HG02571 (cell line): ENCODE results near the gene B3GLCT.

Experiments used
- ATAC-seq: cut with Tn5 transposase; IDR thresholded peaks from one replicate; pipeline ENCODE4 v1.9.1; 2021; ENCODE audit warnings: mild to moderate bottlenecking, moderate library complexity; ENCODE audit not compliant: unreplicated experiment

Gene B3GLCT

DNA sequence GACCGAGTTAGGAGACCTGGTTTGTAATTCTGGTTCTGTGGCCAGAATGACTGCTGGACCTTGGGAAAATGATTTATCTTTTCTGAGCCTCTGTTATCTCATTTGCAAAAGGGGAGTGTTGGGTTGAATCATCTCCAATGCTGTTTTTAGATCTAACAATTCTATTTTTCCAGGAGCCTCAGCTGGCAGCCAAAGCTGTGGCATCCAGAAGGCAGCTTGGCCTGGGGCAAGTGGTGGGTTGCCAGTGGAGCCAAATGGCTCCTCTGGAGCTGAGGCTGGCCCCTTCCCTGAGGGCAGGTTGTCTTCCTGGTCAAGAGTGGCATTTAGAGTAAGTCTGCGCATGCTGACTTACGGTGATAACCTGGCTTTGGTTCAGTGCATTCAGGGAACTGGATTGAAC is 21.3 kb downstream of the B3GLCT start:
- no peak for ATAC-seq

DNA sequence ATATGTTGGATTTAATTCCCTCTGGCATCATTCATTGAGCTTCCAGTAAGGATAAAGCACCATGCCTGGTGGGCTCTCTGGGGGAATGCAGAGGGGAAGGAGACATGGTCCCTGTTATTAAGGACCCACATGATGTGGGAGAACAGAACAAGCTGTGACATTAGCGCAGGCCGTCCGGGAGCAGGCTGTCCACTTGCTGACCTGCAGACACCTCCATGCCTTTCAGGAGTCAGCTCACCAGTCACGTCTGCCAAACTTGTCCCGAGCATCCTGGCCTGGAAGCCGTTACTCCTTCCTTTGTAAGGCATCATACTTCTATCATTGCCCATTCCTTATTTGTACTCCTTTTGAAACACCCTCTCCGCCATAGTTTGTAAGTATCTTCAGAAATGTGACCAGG is 23.4 kb downstream of the B3GLCT start:
- ATAC-seq: no peak

DNA sequence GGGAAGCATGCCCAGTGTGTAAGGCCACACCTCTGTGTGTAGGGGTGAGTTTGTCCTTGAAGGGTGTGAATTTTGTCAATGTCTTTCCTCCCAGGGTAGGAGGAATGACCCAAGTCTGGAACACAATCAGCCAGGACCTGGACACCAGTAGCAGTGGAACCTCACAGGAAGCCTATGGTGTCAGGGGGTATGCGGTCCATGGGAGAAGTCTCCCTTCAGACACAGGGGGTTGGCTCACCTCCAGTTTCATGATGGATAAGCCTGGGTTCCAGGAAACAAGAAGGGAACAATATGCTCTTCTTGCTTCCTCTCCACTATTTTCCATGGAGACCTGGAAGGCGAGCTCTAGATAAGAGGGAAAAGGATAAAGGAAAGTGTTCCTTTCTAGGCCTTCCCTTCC is 23.9 kb downstream of the B3GLCT start:
- no peak for ATAC-seq

DNA sequence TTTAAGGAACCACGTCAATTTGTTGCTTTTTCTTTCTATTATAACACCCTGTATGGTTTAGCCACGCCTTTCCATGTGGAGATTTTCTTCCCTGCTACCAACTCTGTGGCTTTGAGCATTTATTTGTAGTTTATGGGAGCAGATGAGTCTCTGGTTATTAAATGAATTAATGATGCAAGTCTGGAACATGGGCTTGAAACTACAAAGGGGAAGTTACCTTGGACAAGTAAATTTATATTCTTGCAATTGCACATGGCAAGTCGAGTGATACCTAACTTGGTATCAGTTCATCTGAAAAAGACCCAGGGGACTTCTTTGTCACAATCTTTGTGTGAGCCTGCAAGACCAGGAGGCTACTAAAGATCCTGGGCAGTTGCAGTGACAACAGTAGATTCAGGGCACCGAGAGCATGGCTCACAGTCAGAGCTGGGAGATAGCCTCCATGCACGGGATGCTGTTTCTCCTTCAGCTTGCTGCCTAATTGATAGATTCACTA is 24.4 kb downstream of the B3GLCT start:
- no peak for ATAC-seq

DNA sequence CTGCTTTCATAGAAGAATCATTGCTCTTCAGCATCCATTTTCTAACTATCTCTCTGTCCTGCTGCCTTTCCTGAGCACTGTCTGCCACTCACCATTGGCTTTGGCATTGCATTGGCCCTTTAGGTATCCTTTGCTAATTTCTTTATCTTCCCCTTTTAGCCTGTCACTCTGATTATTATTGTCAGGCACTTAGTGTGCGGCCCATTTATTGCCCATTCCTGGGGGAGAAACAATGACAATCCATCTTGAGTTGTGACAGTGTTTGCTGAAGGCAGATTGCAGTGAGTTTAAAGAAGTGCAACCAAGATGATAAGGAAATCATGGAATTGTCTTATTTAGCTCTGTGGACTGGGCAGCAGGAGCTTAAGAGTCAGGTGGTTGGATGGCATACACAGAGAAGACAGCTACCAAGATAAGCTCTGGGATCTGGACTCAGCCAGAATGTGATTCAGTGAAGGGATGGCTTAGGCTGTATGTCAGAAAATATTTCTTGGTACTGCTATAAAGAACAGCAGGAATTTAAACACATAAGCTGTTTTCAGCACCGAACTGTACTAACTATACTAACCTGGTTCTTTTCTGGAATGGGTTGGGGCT is 25.3 kb downstream of the B3GLCT start:
- ATAC-seq: no peak

DNA sequence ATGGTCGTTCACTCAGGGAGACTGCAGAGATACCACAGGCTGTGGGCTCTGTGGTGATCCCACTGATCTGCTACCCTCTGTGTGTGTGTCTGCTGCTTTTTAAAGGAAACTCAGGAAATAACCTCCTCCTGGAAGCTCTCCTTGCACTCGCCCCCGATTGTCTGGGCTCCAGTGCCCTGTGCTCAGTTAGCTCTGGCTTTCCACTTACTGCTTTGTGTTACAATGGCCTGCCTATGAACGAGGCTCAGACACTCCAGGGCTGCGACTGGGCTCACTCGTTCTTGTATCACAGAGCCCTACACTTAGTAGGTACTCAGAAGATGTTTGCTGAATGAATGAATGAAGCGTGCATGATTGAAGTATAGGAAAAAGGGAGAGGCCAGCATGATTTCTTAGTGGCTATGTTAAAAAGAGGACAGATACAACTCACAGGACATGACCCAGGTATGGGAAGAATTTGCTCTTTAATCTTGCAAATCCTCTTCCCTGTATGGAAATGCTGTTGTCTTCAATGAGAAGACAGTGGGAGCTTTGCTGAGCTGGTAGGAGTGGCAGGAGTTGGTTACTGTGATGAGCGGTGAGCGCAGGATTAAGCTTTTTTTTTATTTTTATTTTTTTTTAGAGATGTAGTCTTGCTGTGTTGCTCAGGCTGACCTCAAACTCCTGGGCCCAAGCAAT is 26.4 kb downstream of the B3GLCT start:
- no peak for ATAC-seq

DNA sequence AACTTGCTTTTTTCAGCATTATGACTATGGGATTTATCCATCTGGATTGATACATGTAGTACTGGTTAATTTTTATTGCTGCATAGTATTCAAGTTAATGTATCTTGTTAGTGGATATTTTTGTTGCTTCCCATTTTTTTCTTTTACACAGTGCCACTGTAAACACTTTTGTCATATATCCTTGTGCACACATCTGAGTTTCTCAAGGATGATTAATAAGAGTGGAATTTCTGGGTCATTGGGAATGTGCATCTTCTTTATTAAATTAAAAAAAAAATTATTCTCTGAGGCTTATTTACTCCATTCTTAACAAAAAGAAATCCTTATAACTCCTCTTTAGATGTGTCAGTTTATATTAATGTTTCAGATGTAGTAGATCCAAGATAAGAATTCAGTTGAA is 27.3 kb downstream of the B3GLCT start:
- no peak for ATAC-seq

DNA sequence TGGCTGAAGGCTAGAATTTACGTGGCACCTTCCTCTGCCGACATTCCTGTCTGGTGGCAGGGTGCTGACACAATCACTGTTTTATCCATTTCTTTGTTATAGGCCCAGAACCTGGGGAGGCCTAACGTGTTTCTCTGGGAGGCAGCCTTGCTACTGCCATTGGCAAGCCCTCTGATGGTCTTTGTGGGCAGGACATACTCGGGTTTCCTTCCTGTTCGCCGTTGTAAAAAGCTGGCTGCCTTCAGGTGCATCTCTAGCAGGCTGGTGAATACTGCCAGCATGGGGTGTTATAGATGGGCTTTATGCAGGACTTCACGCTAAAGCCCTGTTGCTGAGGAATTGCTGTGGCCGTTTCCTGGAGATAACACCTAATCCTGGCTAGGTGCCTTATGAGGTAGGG is 28.1 kb downstream of the B3GLCT start:
- ATAC-seq: no peak

DNA sequence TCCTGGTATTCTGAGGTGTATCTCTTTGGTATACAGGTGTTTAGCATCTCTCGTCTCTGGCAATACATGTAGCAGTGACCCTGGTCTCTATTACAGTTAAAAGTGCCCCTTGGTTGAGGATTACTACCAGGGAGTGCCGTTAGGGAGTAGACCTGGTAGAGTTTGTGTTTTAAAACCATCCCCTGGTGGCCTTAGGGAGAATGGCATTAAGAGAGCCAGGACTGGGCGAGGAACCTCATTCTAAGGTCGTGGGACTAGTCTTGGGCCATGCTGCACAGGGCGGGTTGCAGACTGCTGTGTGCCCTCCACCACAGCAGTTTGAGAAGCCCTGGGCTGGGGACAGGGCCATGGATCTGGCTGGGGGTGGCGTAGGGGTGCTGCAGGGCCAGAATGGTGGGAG is 35.0 kb downstream of the B3GLCT start:
- no peak for ATAC-seq

DNA sequence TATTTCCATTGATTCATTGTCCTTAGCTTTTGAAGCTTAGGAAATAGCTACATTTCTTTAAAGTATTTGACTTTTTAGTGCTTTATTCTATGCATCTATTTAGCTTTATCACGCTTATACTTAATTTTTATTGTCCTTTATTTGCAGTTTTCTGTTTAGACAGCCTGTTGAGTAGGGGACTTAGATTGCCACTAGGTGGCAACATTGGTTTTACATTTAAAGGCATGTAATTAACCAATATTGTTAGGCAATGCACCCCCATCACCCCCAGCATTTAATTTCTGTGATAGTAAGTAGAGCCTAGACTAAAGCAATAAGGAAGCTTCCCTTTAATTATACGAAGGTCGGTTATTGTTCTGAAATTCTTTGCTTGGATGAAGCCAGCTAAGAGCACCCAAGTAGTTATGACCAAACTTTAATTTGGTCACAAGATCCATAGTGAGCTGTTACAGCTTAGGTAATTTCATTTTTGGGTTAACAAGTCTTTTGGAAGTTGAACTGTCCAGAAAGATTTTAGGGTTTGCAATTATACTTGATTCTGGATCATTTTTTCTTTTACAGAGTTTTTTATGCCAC is 36.5 kb downstream of the B3GLCT start:
- ATAC-seq: no peak

DNA sequence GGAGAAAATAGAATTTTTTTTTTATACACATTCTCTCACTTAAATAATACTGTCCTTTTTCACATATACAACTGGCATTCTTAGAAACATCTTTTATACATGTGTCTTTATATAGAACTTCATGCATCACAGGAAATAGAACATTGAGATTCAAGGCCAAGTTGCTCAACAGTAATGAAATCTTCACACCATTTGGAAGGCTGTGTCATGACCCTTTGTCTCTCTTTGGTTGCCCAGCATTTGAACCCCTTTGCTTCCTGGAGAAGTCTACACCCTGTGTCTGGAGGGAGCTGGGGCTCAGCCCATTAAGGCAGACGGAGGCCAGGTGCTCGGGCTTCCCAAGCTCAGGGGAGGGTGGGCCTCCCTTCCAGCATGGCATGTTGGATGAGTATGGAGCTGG is 41.1 kb downstream of the B3GLCT start:
- no peak for ATAC-seq

DNA sequence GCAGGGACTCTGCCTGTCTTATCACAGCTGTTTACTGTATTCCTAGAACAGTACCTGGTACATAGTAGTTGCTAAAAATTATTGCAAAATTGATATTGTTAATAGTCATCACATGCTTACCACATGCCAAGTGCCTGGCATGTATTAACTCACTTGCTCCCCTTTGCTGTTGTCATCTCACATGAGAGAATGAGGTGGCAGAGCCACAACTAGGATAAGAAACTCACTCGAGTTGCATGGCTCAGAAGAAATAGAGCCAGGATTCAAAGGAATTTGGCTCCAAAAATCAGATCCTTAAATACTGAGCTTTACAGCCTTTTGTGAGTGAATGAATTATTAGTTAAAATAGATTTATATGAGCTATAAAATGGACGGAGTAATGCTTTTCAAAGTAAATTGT is 42.6 kb downstream of the B3GLCT start:
- no peak for ATAC-seq

DNA sequence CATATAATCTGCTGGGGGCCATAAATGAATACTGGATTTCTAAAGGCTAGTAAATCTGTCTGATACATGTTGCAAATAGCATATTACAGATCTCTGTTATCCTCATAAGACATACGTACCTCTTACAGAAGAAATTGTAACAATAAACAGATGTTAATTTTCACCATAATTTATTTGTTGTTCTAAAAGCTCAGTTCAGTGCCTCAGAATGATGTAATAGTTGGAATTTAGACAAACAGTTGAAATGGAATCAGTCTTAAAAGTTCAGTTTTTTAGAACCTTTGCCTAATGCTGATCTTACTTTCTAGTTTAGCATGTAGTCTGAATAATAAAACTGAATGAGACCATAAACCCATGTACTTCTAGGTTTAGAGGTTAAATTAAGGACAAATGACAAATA is 43.1 kb downstream of the B3GLCT start:
- no peak for ATAC-seq

DNA sequence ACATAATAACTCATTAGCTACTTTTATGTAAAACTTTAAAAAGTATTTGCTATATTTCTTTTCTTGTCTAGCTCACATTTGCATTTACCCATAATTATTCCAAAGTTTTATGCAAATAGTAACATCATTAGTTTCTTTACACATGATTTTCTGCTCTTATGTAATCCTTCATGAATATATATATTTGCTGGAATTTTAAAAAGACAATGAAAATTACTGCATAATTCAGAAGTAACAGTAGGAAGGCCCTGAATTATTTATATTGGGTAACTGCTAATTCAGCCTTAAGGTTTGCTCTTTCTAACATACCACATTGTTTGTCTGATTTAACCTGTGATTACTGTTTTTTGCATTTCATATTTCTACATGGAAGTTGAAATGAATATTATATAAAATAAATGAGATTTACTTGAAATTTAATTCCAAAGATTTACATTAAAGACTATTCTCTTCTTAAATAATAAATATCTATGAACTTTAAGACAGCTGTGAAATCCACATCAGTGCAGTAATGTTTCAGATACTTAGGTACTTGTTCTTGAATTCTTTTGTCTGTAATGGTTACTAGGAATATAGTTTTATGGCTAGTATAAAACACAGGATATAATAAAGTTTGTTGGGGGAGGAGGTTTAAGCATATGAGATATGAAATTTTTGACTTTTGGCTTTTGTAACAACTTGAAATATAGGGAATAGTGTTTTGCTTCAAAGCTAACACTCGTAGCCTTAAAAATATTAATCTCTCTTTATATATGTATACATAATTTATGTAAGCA is 46.0 kb downstream of the B3GLCT start:
- no peak for ATAC-seq

DNA sequence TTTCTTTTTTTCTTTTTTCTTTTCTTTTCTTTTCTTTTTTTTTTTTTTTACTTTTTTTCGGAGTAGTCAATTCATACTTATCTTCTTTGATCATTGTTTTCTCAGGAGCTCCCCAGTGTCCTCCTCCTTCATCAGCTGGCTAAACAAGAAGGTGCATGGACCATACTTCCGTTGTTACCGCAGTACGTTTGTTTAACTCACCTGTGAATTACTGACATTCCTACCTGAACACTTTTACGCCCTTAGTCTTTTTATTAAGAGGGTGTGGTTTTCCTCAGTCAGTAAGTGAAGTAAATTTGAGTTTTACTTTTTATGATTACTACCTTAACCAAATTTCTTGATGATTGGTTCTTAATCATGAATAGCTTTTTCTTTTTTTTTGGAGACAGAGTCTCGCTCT is 47.1 kb downstream of the B3GLCT start:
- no peak for ATAC-seq

DNA sequence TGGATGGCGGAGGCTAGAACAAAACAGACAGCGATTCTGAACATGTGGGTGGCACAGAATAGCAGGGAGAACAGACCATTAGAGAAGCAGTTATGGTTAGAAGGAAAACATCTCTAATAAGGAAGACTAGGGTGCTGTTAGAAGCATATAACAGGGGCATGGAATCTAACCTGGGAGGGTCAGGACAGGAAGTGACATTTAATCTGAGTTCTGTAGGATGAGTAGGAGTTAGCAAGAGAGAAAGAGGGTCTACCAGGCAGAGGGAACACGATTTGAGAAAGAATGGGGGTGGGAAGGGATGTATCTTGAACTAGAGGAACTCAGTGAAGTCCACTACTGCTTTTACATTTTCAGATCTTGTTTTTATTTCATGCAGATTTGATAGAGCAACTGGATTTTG is 48.6 kb downstream of the B3GLCT start:
- ATAC-seq: no peak

DNA sequence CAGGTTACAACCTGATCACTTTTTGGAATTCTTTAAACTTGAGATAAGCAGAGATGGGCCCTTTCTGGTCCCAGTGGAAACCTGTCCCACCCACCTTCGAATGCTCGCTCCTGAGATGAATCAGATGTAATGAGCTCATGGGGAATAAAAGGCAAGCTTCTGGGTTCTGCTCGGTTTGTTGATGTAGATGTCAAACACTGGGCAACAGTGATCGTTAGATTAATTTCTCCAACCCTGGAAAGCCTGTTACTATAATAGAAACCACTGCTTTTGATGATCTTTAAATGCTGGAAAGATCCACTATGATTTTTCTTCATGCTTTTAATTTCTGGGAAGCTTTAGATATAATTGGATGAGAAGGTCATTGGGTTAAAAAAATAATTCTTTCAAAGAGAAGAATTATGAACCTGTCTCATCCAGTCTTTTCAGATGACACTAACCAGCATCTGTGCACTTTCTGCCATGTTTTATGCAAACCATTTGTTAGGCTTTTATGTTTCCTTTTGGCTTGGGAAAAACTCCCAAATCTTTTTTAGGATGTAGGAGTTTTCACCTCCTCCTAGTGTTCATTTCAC is 49.3 kb downstream of the B3GLCT start:
- ATAC-seq: no peak

DNA sequence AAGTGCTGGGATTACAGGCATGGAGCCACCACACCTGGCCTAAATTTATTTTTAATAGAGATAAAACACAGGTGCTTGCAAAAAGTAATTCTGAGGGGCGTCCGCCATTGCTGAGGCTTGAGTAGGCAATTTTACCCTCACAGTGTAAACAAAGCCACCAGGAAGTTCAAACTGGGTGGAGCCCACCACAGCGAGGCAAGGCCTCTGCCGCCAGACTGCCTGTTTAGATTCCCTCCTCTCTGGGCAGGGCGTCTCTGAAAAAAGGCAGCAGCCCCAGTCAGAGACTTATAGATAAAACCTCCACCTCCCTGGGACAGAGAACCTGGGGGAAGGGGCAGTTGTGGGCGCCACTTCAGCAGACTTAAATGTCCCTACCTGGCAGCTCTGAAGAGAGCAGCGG is 50.7 kb downstream of the B3GLCT start:
- no peak for ATAC-seq

DNA sequence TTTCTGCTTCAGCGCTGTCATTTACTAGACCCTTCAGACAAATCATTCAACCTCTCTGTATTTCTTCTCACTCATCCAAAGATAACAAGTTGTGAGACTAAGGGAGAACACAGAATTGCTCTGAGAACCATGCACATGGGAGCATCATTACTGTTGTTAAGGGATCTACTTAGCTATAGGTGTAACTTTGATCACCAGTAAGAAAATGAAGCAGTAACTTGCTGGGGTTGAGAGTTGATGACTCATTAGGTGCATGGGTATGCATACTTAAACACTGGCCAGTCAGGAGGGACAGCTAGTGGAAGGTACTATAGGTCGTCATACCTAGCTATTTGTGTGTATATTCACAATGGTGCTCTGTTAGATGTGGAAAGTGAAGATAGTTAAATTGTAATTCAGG is 61.5 kb downstream of the B3GLCT start:
- no peak for ATAC-seq

DNA sequence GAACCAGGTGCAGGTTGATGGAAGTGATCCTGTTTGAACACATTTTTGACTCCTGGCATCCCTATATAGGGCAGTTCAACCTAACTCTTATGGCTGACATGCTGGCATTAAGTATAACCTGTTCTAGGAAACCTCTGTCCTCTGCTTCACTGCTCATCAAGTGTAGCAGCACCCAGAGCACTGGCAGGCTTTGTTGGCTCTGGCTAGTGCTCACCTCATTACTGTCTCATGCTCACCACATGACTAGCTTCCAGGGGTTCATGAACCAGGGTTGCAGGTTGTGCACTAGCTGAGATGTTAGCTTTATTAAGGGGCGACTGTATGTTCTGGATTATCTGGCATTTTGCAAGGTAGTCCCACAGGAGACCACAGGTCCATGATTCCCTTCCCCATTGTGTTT is 63.6 kb downstream of the B3GLCT start:
- no peak for ATAC-seq

DNA sequence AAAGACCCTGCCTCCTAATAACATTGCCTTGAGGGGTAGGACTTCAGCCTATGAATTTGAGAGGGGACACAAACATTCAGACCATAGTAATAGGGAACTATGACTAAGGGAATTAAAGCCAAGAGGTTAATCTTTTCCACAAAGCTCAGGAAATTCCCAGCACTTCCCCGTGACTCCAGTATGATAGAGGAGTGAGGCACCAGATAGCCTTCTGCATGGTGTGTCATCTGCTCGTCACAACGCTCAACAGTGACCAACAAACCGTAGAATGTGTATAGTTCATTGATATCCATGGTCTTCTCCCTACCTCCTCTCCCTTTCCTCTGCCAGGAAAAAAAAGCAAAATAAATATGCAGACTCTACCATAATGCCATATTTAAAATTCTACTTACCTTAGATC is 64.4 kb downstream of the B3GLCT start:
- no peak for ATAC-seq
